ENCODE measurements around the gene PARL.

- TF ChIP-seq GATA3 (IDR thresholded peaks at IDR 0.05; ENCODE audit: low read depth, low read length) (no peak), GATA2 (IDR thresholded peaks at IDR 0.05; ENCODE audit: low read depth, low read length) (no peak)
Observed at GRCh38 chr3:183845090-183845489, 39.6 kb downstream of the PARL start.
